K562 (cell line): Measurements from ENCODE around the gene SNRPA. TPM values are rescaled to one million over a fixed set of nuclear protein-coding genes. Genes with fewer than 3 reads are reported as not detected.

Source experiments
- ASH1L ChIP-seq: fragments of 450-650 bp; IDR thresholded peaks from 2 replicates; pipeline ENCODE4 v1.6.1; 2018; ENCODE audit warnings: borderline replicate concordance, mild to moderate bottlenecking, low read depth; ENCODE audit not compliant: partially characterized antibody
- BRD4 ChIP-seq: fragments of 200-600 bp; sonication (generic); IDR thresholded peaks from 2 replicates; pipeline ENCODE4 v1.6.1; 2017; ENCODE audit warnings: inconsistent platforms
- C11orf30 ChIP-seq: fragments of 450-650 bp; IDR thresholded peaks from 2 replicates; pipeline ENCODE4 v1.6.1; 2016; ENCODE audit warnings: low read depth, mild to moderate bottlenecking
- CBX1 ChIP-seq: sonication (generic); IDR thresholded peaks from 2 replicates; pipeline ENCODE4 v1.6.1; 2016; ENCODE audit warnings: antibody characterized with exemption, low read depth, mild to moderate bottlenecking
- CC2D1A ChIP-seq: fragments of 450-650 bp; IDR thresholded peaks from 2 replicates; pipeline ENCODE4 v1.6.1; 2017; ENCODE audit warnings: mild to moderate bottlenecking
- CHD2 ChIP-seq: IDR thresholded peaks from 2 replicates; pipeline ENCODE4 v1.6.1; 2011; ENCODE audit warnings: low read depth, low read length
- ESRRA ChIP-seq: fragments of 450-650 bp; IDR thresholded peaks from 2 replicates; pipeline ENCODE4 v1.6.1; 2014; ENCODE audit warnings: low read depth, mild to moderate bottlenecking, moderate library complexity, borderline replicate concordance
- MEIS2 ChIP-seq: fragments of 450-650 bp; IDR thresholded peaks from 2 replicates; pipeline ENCODE4 v1.6.1; 2014; ENCODE audit warnings: mild to moderate bottlenecking; ENCODE audit not compliant: partially characterized antibody
- NFIX ChIP-seq: fragments of 250-450 bp; sonication (Bioruptor Pico); IDR thresholded peaks from 2 replicates; pipeline ENCODE4 v1.4.0; 2020; ENCODE audit warnings: low read depth, mild to moderate bottlenecking, moderate library complexity
- NRF1 ChIP-seq, 2 experiments: fragments of 450-650 bp; IDR thresholded peaks in 1 of 2; conservative IDR thresholded peaks in 1 of 2; 2 replicates each; pipeline ENCODE4 v1.6.1; 2014; ENCODE audit warnings: mild to moderate bottlenecking in 2 of 2
- PHTF2 ChIP-seq: fragments of 250-450 bp; sonication (Bioruptor Pico); IDR thresholded peaks from 2 replicates; pipeline ENCODE4 v1.5.0; 2021; ENCODE audit warnings: mild to moderate bottlenecking
- RBBP5 ChIP-seq: fragments of 200-600 bp; sonication (generic); IDR thresholded peaks from 2 replicates; pipeline ENCODE4 v1.6.1; 2012; ENCODE audit warnings: borderline replicate concordance, mild to moderate bottlenecking, low read length, control low read depth, inconsistent platforms; ENCODE audit not compliant: insufficient read depth, poor library complexity, severe bottlenecking
- SPI1 ChIP-seq: IDR thresholded peaks from 2 replicates; pipeline ENCODE4 v1.6.1; 2011; ENCODE audit warnings: low read depth, low read length, control low read depth, borderline replicate concordance
- TOE1 ChIP-seq, 2 experiments: fragments of 450-650 bp in 1 of 2; sonication (generic) in 1 of 2; formaldehyde crosslinking in 1 of 2; IDR thresholded peaks; 2 replicates each; pipeline versions ENCODE4 v1.7.1 to v1.8.0; 2016 to 2022; ENCODE audit warnings: borderline replicate concordance in 2 of 2, mild to moderate bottlenecking in 2 of 2, antibody characterized with exemption in 1 of 2, inconsistent platforms in 1 of 2, low read depth in 1 of 2, missing genetic modification reagents in 1 of 2, moderate library complexity in 1 of 2
- ZBTB43 ChIP-seq: sonication (generic); formaldehyde crosslinking; IDR thresholded peaks from 2 replicates; pipeline ENCODE4 v1.8.0; 2023; ENCODE audit warnings: mild to moderate bottlenecking, missing genetic modification reagents
- ZFP91 ChIP-seq: sonication (generic); formaldehyde crosslinking; IDR thresholded peaks from 2 replicates; pipeline ENCODE4 v1.8.0; 2022; ENCODE audit warnings: mild to moderate bottlenecking, missing genetic modification reagents
- ZNF134 ChIP-seq: fragments of 250-450 bp; sonication (Bioruptor Pico); conservative IDR thresholded peaks from 2 replicates; pipeline ENCODE4 v1.4.0; 2020
- ZNF165 ChIP-seq: fragments of 250-450 bp; sonication (Bioruptor Pico); IDR thresholded peaks from 2 replicates; pipeline ENCODE4 v1.4.0; 2020; ENCODE audit warnings: borderline replicate concordance
- ZNF212 ChIP-seq: fragments of 450-650 bp; formaldehyde crosslinking; IDR thresholded peaks from 2 replicates; pipeline ENCODE4 v1.4.0; 2020; ENCODE audit warnings: mild to moderate bottlenecking
- ZNF24 ChIP-seq: fragments of 450-650 bp; IDR thresholded peaks from 2 replicates; pipeline ENCODE4 v1.6.1; 2016
- ZNF696 ChIP-seq: fragments of 250-450 bp; sonication (Bioruptor Pico); conservative IDR thresholded peaks from 2 replicates; pipeline ENCODE4 v1.4.0; 2020; ENCODE audit warnings: mild to moderate bottlenecking, moderate library complexity
- polyA plus RNA-seq, 8 experiments: library from polyadenylated mRNA; depleted of rRNA in 4 of 8; stranded (reverse) in 5 of 8; unstranded in 3 of 8; fragments of >200 nt; fragmentation: Nextera tagmentation in 2 of 8; fragmentation: Illumina TruSeq in 1 of 8; extraction: Ambion mirVana in 2 of 8; extraction: Trizol in 1 of 8; gene quantifications; 2 replicates each; pipeline versions ENCODE4 v1.2.1 to v1.2.3, GENCODE V29; 2011 to 2014; ENCODE audit warnings: inconsistent platforms in 1 of 8, missing spikeins in 1 of 8
- total RNA-seq, 7 experiments: library from RNA; depleted of rRNA in 6 of 7; stranded (reverse); fragments of >200 nt in 6 of 7; fragmentation: Illumina TruSeq in 2 of 7; extraction: Trizol in 2 of 7; gene quantifications; 2 replicates each; pipeline versions ENCODE4 v1.2.1 to v1.2.3, GENCODE V29; 2011 to 2021; ENCODE audit warnings: low replicate concordance in 1 of 7

SNRPA gene
- total and polyA plus RNA-seq, 9 of the 15 experiments (the other 6 are each of a cell fraction or from before 2014, with no cell fraction given), result 16.3 to 311 (median 193) TPM

- TF ChIP-seq TOE1 (IDR thresholded peaks at IDR 0.05; ENCODE audit: borderline replicate concordance) (no peak), TOE1 (CRISPR knock-in tag; IDR thresholded peaks at IDR 0.05; ENCODE audit: borderline replicate concordance, low read depth) (peak; percentile 90; the same call in 1 of the 2 replicates), C11orf30 (peak; percentile 36), ZNF24 (0 out of 2 replicates have a peak, but pooled peaks have one; percentile 11), MEIS2 (peak; percentile 1), RBBP5 (peak; percentile 47), BRD4 (peak; percentile 80; the same call in 1 of the 2 replicates), PHTF2 (CRISPR knock-in tag) (no peak), NRF1 (conservative IDR thresholded peaks at IDR 0.05 in 1 of 2, IDR thresholded peaks at IDR 0.05 in 1 of 2) (peak; percentile 50 to 58; a peak in 3 of 4 replicates), CHD2 (peak; percentile 92), ZNF696 (CRISPR knock-in tag) (no peak), ASH1L (peak; percentile 8), NFIX (CRISPR knock-in tag) (no peak), ZBTB43 (no peak), CC2D1A (0 out of 2 replicates have a peak, but pooled peaks have one; percentile 36), ZNF165 (CRISPR knock-in tag) (no peak), ZNF134 (CRISPR knock-in tag) (peak; percentile 83), CBX1 (0 out of 2 replicates have a peak, but pooled peaks have one; percentile 35), ESRRA (no peak), ZFP91 (CRISPR knock-in tag) (0 out of 2 replicates have a peak, but pooled peaks have one; percentile 14), ZNF212 (no peak), SPI1 (peak; percentile 39; the same call in 1 of the 2 replicates)
Observed at GRCh38 chr19:40750874-40751537, at the start of gene SNRPA (continued).
